ENCODE results near the gene KIF1C.

DNA sequence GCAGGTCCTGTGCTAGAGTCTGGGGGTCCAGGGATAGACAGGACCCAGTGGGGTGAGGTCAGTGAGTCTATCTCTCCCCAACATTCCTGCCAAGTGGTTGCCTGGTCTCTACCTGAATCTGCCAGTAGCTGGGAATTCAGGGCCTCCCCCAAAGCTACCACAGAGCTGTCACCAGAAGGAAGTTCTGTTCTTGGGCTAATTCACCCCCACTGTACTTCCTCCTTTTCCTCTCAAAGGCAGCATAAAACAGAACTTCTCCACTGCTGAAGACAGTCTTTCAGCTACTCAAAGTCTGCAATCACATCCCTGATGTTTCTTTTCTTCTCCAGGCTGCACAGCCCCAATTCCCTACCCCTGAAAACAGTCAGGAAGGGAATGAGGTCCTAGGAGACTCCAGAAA, 19.0 kb upstream of the KIF1C start:
- TF ChIP-seq EZH2 (IDR thresholded peaks at IDR 0.05; ENCODE audit: insufficient read depth, poor library complexity, severe bottlenecking) (no peak), EZH2phosphoT487 (IDR thresholded peaks at IDR 0.05; ENCODE audit: insufficient read depth, low read depth) (no peak)

All from GM23248 (cell line).